Activated CD8-positive, alpha-beta memory T cell treated with anti-CD3 and anti-CD28 coated beads, Interleukin-2, amount 50 U/mL, for 1 hour (primary cell): ENCODE results near the gene CPXM2.

Experiments used
- DNase-seq: peaks from one replicate; pipeline ENCODE4 v3.0.0-alpha.2; 2020; ENCODE audit errors: extremely low read depth

CPXM2 gene

GRCh38 chr10:123904834-123905409 lies 13.3 kb upstream of the CPXM2 start:
- DNase-seq, result no peak

GRCh38 chr10:123903621-123904020 lies 12.0 kb upstream of the CPXM2 start:
- DNase-seq, result no peak

- no peak for DNase-seq
Measured at GRCh38 chr10:123901621-123902020, 10.0 kb upstream of the CPXM2 start.

GRCh38 chr10:123897146-123897545 lies 5.5 kb upstream of the CPXM2 start:
- no peak for DNase-seq

- DNase-seq, result no peak
Measured at GRCh38 chr10:123896246-123896927, 4.8 kb upstream of the CPXM2 start.

GRCh38 chr10:123893651-123894050 lies 2.0 kb upstream of the CPXM2 start:
- no peak for DNase-seq

GRCh38 chr10:123890756-123891143 lies 857 bp downstream of the CPXM2 start:
- DNase-seq, result no peak

GRCh38 chr10:123890226-123890625 lies 1.4 kb downstream of the CPXM2 start:
- DNase-seq, result no peak

- DNase-seq, result no peak
Measured at GRCh38 chr10:123889821-123890220, 1.8 kb downstream of the CPXM2 start.

GRCh38 chr10:123888751-123889150 lies 2.9 kb downstream of the CPXM2 start:
- DNase-seq, result no peak

GRCh38 chr10:123888256-123888655 lies 3.4 kb downstream of the CPXM2 start:
- no peak for DNase-seq

- DNase-seq, result no peak
Measured at GRCh38 chr10:123886292-123886691, 5.3 kb downstream of the CPXM2 start.

- no peak for DNase-seq
Measured at GRCh38 chr10:123885406-123886170, 6.0 kb downstream of the CPXM2 start.

GRCh38 chr10:123884907-123885381 lies 6.7 kb downstream of the CPXM2 start:
- no peak for DNase-seq

GRCh38 chr10:123884351-123884906 lies 7.2 kb downstream of the CPXM2 start:
- DNase-seq, result no peak

GRCh38 chr10:123883673-123884320 lies 7.8 kb downstream of the CPXM2 start:
- DNase-seq, result no peak

GRCh38 chr10:123882681-123883445 lies 8.7 kb downstream of the CPXM2 start:
- DNase-seq, result no peak

- no peak for DNase-seq
Measured at GRCh38 chr10:123882177-123882576, 9.4 kb downstream of the CPXM2 start.

- DNase-seq, result no peak
Measured at GRCh38 chr10:123879606-123880257, 11.9 kb downstream of the CPXM2 start.

- DNase-seq, result no peak
Measured at GRCh38 chr10:123878666-123879303, 12.8 kb downstream of the CPXM2 start.
